ENCODE results near the gene SCN8A.

DNA sequence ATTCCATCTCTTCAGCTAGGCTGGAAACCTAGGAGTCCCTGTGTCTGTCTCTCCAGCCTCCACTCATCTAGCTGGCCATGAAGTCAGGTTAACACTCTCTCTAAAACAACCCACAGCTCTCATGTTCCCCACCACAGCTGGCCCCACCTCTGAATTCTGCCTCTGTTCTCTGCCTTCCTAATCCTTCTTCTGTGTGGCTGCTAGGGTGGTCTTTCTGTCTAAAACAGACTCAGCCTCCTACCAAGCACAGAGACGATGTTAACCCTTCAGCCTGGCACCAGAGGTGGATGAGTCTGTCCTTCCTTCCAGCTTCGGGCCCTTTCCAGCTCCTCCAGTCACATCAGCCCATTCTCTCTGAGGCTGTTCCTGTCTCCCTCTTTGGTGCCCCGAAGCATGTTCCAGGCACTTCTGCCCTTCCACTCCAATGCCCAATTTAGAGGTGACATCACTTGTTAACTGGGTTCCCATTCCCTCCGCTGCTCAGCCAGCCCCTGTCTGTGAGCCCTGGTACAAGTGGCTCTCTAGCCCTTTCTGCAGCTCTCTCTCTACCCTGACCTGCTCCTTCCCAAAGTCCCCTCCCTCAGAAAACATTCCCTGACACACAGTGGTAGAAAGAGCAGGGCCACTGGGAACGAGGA, 248.4 kb downstream of the SCN8A start:
- TF ChIP-seq, protein P1, sequence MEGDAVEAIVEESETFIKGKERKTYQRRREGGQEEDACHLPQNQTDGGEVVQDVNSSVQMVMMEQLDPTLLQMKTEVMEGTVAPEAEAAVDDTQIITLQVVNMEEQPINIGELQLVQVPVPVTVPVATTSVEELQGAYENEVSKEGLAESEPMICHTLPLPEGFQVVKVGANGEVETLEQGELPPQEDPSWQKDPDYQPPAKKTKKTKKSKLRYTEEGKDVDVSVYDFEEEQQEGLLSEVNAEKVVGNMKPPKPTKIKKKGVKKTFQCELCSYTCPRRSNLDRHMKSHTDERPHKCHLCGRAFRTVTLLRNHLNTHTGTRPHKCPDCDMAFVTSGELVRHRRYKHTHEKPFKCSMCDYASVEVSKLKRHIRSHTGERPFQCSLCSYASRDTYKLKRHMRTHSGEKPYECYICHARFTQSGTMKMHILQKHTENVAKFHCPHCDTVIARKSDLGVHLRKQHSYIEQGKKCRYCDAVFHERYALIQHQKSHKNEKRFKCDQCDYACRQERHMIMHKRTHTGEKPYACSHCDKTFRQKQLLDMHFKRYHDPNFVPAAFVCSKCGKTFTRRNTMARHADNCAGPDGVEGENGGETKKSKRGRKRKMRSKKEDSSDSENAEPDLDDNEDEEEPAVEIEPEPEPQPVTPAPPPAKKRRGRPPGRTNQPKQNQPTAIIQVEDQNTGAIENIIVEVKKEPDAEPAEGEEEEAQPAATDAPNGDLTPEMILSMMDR (IDR thresholded peaks at IDR 0.05) = no peak
- TF ChIP-seq POLR2A (IDR thresholded peaks at IDR 0.05) = no peak

Measured in ovary (tissue), 3 donors.